ENCODE data around the gene ARSG. TPM values are rescaled to one million over a fixed set of nuclear protein-coding genes. Genes with fewer than 3 reads are reported as not detected.

Gene ARSG
- total and polyA plus RNA-seq, 9 of the 15 experiments (the other 6 are each of a cell fraction or from before 2014, with no cell fraction given) = 1.0 to 5.6 (median 1.8) TPM

- TF ChIP-seq MLX (CRISPR knock-in tag; conservative IDR thresholded peaks at IDR 0.05) = no peak
- no peak for TF ChIP-seq DEAF1 (CRISPR knock-in tag; IDR thresholded peaks at IDR 0.05)
- no peak for TF ChIP-seq PML (IDR thresholded peaks at IDR 0.05; ENCODE audit: low read length)
- TF ChIP-seq BMI1 (IDR thresholded peaks at IDR 0.05; ENCODE audit: low read length) = no peak
- TF ChIP-seq TSC22D4 (tag; IDR thresholded peaks at IDR 0.05) = no peak
- no peak for TF ChIP-seq KDM4B (IDR thresholded peaks at IDR 0.05; ENCODE audit: borderline replicate concordance in 2 of 2, low read depth in 1 of 2)
- peak; percentile 17 for TF ChIP-seq ZNF239 (CRISPR knock-in tag; IDR thresholded peaks at IDR 0.05)
- TF ChIP-seq ZNF41 (CRISPR knock-in tag; conservative IDR thresholded peaks at IDR 0.05) = no peak
- peak; percentile 16; the same call in 1 of the 2 replicates for TF ChIP-seq CLOCK (CRISPR knock-in tag; IDR thresholded peaks at IDR 0.05; ENCODE audit: borderline replicate concordance)
- peak; percentile 51; the same call in 1 of the 2 replicates for TF ChIP-seq ZBTB9 (CRISPR knock-in tag; IDR thresholded peaks at IDR 0.05)
- TF ChIP-seq FIP1L1 (IDR thresholded peaks at IDR 0.05; ENCODE audit: low read depth, low read length, poor library complexity, severe bottlenecking) = no peak
- TF ChIP-seq PHF20 (IDR thresholded peaks at IDR 0.05; ENCODE audit: partially characterized antibody) = no peak
- TF ChIP-seq TCF15 (CRISPR knock-in tag; IDR thresholded peaks at IDR 0.05) = no peak
- no peak for TF ChIP-seq POLR2B (IDR thresholded peaks at IDR 0.05; ENCODE audit: low read depth, partially characterized antibody)
- no peak; the same call in 1 of the 2 replicates for TF ChIP-seq ZNF384 (IDR thresholded peaks at IDR 0.05; ENCODE audit: low read depth, low read length)
- TF ChIP-seq THRAP3 (IDR thresholded peaks at IDR 0.05; ENCODE audit: borderline replicate concordance) = no peak
- no peak for TF ChIP-seq ZC3H11A (IDR thresholded peaks at IDR 0.05; ENCODE audit: low read depth, low read length)
Observed at GRCh38 chr17:68437979-68438822, 146.9 kb downstream of the ARSG start (continued).
